HAP-1 (cell line): ENCODE data around the gene ACACB.
A peak's percentile ranks its signal among the peaks of the same experiment; 100 is the strongest.

ENCODE experiments used
- DNase-seq, 2 experiments: peaks; one replicate each; pipeline ENCODE4 v3.0.0-alpha.2; 2016 to 2020; ENCODE audit warnings: low spot score in 2 of 2
- H3K27me3 ChIP-seq: fragments of 250-450 bp; sonication (Bioruptor Pico); 2 replicates; pipeline ENCODE4 v1.5.1; 2020; ENCODE audit warnings: low read depth, mild to moderate bottlenecking, moderate library complexity
- H3K36me3 ChIP-seq: fragments of 250-450 bp; sonication (Bioruptor Pico); replicated peaks from 2 replicates; pipeline ENCODE4 v1.5.1; 2020; ENCODE audit warnings: mild to moderate bottlenecking
- H3K4me1 ChIP-seq: fragments of 250-450 bp; sonication (Bioruptor Pico); 2 replicates; pipeline ENCODE4 v1.5.1; 2020; ENCODE audit warnings: mild to moderate bottlenecking
- H3K4me3 ChIP-seq: fragments of 250-450 bp; sonication (Bioruptor Pico); 2 replicates; pipeline ENCODE4 v1.5.1; 2020; ENCODE audit warnings: mild to moderate bottlenecking, moderate library complexity
- H3K9me3 ChIP-seq: fragments of 250-450 bp; sonication (Bioruptor Pico); 2 replicates; pipeline ENCODE4 v1.5.1; 2020; ENCODE audit warnings: mild to moderate bottlenecking, moderate library complexity
- in situ Hi-C: fragments of 300-500 bp; cut with MboI; formaldehyde crosslinking; loops from 3 replicates; pipeline ENCODE4 v1.14.3; 2020; ENCODE audit warnings: low sequenced_read_pairs, inconsistent platforms, mixed read lengths

The ACACB gene

GRCh38 chr12:109256011-109256410 lies 139.6 kb downstream of the ACACB start:
- Histone ChIP-seq H3K4me1 (peaks cover 3% of the 10 kb centered on the region; the same call in 1 of the 2 replicates), H3K36me3 (no peaks in the 10 kb centered on the region), H3K27me3 (no peaks in the 10 kb centered on the region), H3K4me3 (no peak overlapping the region), H3K9me3 (no peaks in the 10 kb centered on the region)
- no peak for DNase-seq
- in situ Hi-C loops: no loop called here

- H3K9me3 ChIP-seq: no peaks in the 10 kb centered on the region
- H3K4me1 ChIP-seq: peaks cover 4% of the 10 kb centered on the region; the same call in 1 of the 2 replicates
- no peaks in the 10 kb centered on the region for H3K36me3 ChIP-seq
- in situ Hi-C loops: no loop called here
- DNase-seq: no peak
- H3K4me3 ChIP-seq: no peak overlapping the region
- no peaks in the 10 kb centered on the region for H3K27me3 ChIP-seq
Observed at GRCh38 chr12:109258201-109258600, 141.8 kb downstream of the ACACB start.

GRCh38 chr12:109258607-109259544 lies 142.5 kb downstream of the ACACB start:
- peaks cover 4% of the 10 kb centered on the region; the same call in 1 of the 2 replicates for H3K4me1 ChIP-seq
- no peaks in the 10 kb centered on the region for H3K9me3 ChIP-seq
- in situ Hi-C loops: no loop called here
- no peaks in the 10 kb centered on the region for H3K36me3 ChIP-seq
- H3K27me3 ChIP-seq: no peaks in the 10 kb centered on the region
- DNase-seq: no peak
- no peak overlapping the region for H3K4me3 ChIP-seq

- Histone ChIP-seq H3K36me3 (no peaks in the 10 kb centered on the region), H3K9me3 (no peaks in the 10 kb centered on the region), H3K27me3 (no peaks in the 10 kb centered on the region), H3K4me1 (peaks cover 4% of the 10 kb centered on the region; the same call in 1 of the 2 replicates), H3K4me3 (no peak overlapping the region)
- DNase-seq: no peak
- in situ Hi-C loops: no loop called here
Observed at GRCh38 chr12:109259545-109259895, 143.1 kb downstream of the ACACB start.

- in situ Hi-C loops: loop anchor here (5.0 kb wide), 1 partner anchor 126 kb away; no protein-coding TSS in a partner anchor
- no peaks in the 10 kb centered on the region for H3K27me3 ChIP-seq
- peaks cover 4% of the 10 kb centered on the region; the same call in 1 of the 2 replicates for H3K4me1 ChIP-seq
- H3K36me3 ChIP-seq: no peaks in the 10 kb centered on the region
- peak in 1 of 2 experiments; percentile 16 for DNase-seq
- H3K4me3 ChIP-seq: no peak overlapping the region
- H3K9me3 ChIP-seq: no peaks in the 10 kb centered on the region
Observed at GRCh38 chr12:109261087-109261486, 144.7 kb downstream of the ACACB start.

- H3K27me3 ChIP-seq: no peaks in the 10 kb centered on the region
- H3K4me1 ChIP-seq: peaks cover 4% of the 10 kb centered on the region; the same call in 1 of the 2 replicates
- DNase-seq: no peak
- in situ Hi-C loops: loop anchor here (5.0 kb wide), 1 partner anchor 125 kb away; no protein-coding TSS in a partner anchor
- no peaks in the 10 kb centered on the region for H3K9me3 ChIP-seq
- no peaks in the 10 kb centered on the region for H3K36me3 ChIP-seq
- H3K4me3 ChIP-seq: no peak overlapping the region
Observed at GRCh38 chr12:109261939-109262338, 145.6 kb downstream of the ACACB start.

GRCh38 chr12:109263439-109263838 lies 147.1 kb downstream of the ACACB start:
- Histone ChIP-seq H3K4me3 (no peak overlapping the region), H3K4me1 (peaks cover 4% of the 10 kb centered on the region; the same call in 1 of the 2 replicates), H3K27me3 (no peaks in the 10 kb centered on the region), H3K9me3 (no peaks in the 10 kb centered on the region), H3K36me3 (no peaks in the 10 kb centered on the region)
- in situ Hi-C loops: loop anchor here (5.0 kb wide), 1 partner anchor 124 kb away; no protein-coding TSS in a partner anchor
- no peak for DNase-seq

GRCh38 chr12:109264095-109264942 lies 147.9 kb downstream of the ACACB start:
- H3K27me3 ChIP-seq: no peaks in the 10 kb centered on the region
- no peaks in the 10 kb centered on the region for H3K36me3 ChIP-seq
- no peak overlapping the region for H3K4me3 ChIP-seq
- peaks cover 4% of the 10 kb centered on the region; the same call in 1 of the 2 replicates for H3K4me1 ChIP-seq
- in situ Hi-C loops: loop anchor here (5.0 kb wide), 1 partner anchor 123 kb away; no protein-coding TSS in a partner anchor
- DNase-seq: peak; percentile 69 to 91
- H3K9me3 ChIP-seq: no peaks in the 10 kb centered on the region

GRCh38 chr12:109264943-109265650 lies 148.7 kb downstream of the ACACB start:
- H3K27me3 ChIP-seq: no peaks in the 10 kb centered on the region
- in situ Hi-C loops: loop anchor here (5.0 kb wide), 1 partner anchor 122 kb away; no protein-coding TSS in a partner anchor
- DNase-seq: no peak

GRCh38 chr12:109266106-109266879 lies 149.9 kb downstream of the ACACB start:
- Histone ChIP-seq H3K36me3 (no peaks in the 10 kb centered on the region), H3K27me3 (no peaks in the 10 kb centered on the region), H3K4me3 (no peak overlapping the region), H3K4me1 (no peaks in the 10 kb centered on the region), H3K9me3 (no peaks in the 10 kb centered on the region)
- DNase-seq: no peak
- in situ Hi-C loops: no loop called here

More at GRCh38 chr12:109264943-109265650, 148.7 kb downstream of the ACACB start:
- no peak overlapping the region for H3K4me3 ChIP-seq
- H3K9me3 ChIP-seq: no peaks in the 10 kb centered on the region
- H3K4me1 ChIP-seq: peaks cover 4% of the 10 kb centered on the region; the same call in 1 of the 2 replicates
- H3K36me3 ChIP-seq: no peaks in the 10 kb centered on the region

GRCh38 chr12:109267361-109267760 lies 151.0 kb downstream of the ACACB start:
- Histone ChIP-seq H3K36me3 (no peaks in the 10 kb centered on the region), H3K4me1 (no peaks in the 10 kb centered on the region), H3K9me3 (no peaks in the 10 kb centered on the region), H3K27me3 (no peaks in the 10 kb centered on the region), H3K4me3 (no peak overlapping the region)
- no peak for DNase-seq
- in situ Hi-C loops: no loop called here

- in situ Hi-C loops: no loop called here
- H3K27me3 ChIP-seq: no peaks in the 10 kb centered on the region
- H3K9me3 ChIP-seq: no peaks in the 10 kb centered on the region
- DNase-seq: no peak
- H3K4me1 ChIP-seq: no peaks in the 10 kb centered on the region
- H3K36me3 ChIP-seq: no peaks in the 10 kb centered on the region
- no peak overlapping the region for H3K4me3 ChIP-seq
Observed at GRCh38 chr12:109268896-109269295, 152.5 kb downstream of the ACACB start.
